KMS-11 (cell line): ENCODE measurements around the gene BEX2.
"Not testable (repeated sequence)": the region's sequence is repeated elsewhere in the genome, so short reads cannot be mapped to it uniquely, and the experiment has no call there.

Source experiments
- H2AFZ ChIP-seq: fragments of 200-600 bp; sonication (generic); 2 replicates; pipeline ENCODE4 v1.6.1; 2016; ENCODE audit warnings: antibody characterized with exemption, mixed run types, low read depth
- H3K27ac ChIP-seq: fragments of 200-600 bp; sonication (generic); 2 replicates; pipeline ENCODE4 v1.6.1; 2016; ENCODE audit warnings: mild to moderate bottlenecking, mixed run types
- H3K27me3 ChIP-seq: fragments of 200-600 bp; sonication (generic); 2 replicates; pipeline ENCODE4 v1.6.1; 2017; ENCODE audit warnings: mild to moderate bottlenecking, low read depth, mixed run types, moderate library complexity; ENCODE audit not compliant: insufficient read depth
- H3K36me3 ChIP-seq: fragments of 200-600 bp; sonication (generic); 2 replicates; pipeline ENCODE4 v1.6.1; 2017; ENCODE audit warnings: mild to moderate bottlenecking, mixed run types; ENCODE audit not compliant: insufficient read depth
- H3K4me1 ChIP-seq: fragments of 200-600 bp; sonication (generic); 2 replicates; pipeline ENCODE4 v1.6.1; 2016; ENCODE audit warnings: mild to moderate bottlenecking, low read depth, mixed run types; ENCODE audit not compliant: poor library complexity, severe bottlenecking
- H3K4me2 ChIP-seq: fragments of 200-600 bp; sonication (generic); 2 replicates; pipeline ENCODE4 v1.7.0; 2016; ENCODE audit warnings: mild to moderate bottlenecking, mixed run types
- H3K4me3 ChIP-seq: fragments of 200-600 bp; sonication (generic); IDR thresholded peaks from 2 replicates; pipeline ENCODE4 v1.6.1; 2017; ENCODE audit warnings: low read depth, low read length, mixed read lengths; ENCODE audit not compliant: insufficient read depth
- H3K79me2 ChIP-seq: fragments of 200-600 bp; sonication (generic); 2 replicates; pipeline ENCODE4 v1.6.1; 2016; ENCODE audit warnings: low read depth, mixed run types; ENCODE audit not compliant: insufficient read depth
- H3K9ac ChIP-seq: fragments of 200-600 bp; sonication (generic); 2 replicates; pipeline ENCODE4 v1.6.1; 2016; ENCODE audit warnings: mild to moderate bottlenecking, mixed run types
- H4K20me1 ChIP-seq: fragments of 200-600 bp; sonication (generic); 2 replicates; pipeline ENCODE4 v1.6.1; 2016; ENCODE audit warnings: mild to moderate bottlenecking, mixed run types; ENCODE audit not compliant: insufficient read depth
- TF ChIP-seq, protein P1 (sequence below): fragments of 200-600 bp; sonication (generic); conservative IDR thresholded peaks from 2 replicates; pipeline ENCODE4 v1.6.1; 2017; ENCODE audit warnings: low read depth, mild to moderate bottlenecking, antibody characterized with exemption, low read length, moderate library complexity, mixed read lengths

BEX2 gene

DNA sequence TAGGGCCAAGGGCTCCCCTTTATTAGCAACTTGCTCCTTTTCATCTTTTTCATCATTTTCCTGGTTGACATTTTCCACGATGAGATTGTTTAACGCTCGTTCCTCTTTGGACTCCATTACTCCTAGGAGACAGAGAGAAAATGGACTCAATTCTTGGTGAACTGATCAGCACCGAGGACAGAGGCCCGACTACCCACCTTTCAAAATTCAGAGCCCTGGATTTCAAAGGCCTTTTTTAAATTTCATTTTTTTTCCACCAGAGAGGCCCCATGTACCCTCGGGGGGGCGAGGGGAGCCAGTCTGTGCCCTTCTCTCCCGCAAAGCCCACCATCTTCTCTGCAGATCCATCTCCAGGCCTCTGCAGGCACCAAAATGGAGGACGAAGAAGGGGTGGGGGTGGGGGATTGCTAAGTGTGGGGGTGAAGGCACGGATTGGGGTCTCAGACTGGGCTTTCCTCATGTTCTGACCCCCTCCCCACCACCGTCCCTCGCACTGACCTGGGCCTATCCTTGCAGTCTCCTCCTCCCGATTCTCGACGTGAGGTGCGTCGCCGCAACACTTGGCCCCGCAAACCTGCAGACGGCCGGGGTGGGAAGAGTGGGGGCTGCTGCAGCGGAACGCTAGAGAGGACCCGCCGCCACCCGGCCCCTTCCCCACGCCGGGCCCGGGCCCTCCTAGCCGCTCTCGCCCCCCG, 783 bp downstream of the BEX2 start:
- H3K36me3 ChIP-seq = no peaks in the 10 kb centered on the region
- H3K4me1 ChIP-seq = peaks cover 6% of the 10 kb centered on the region
- H3K9ac ChIP-seq = peak overlapping the region; percentile 71; the same call in 1 of the 2 replicates
- H3K4me2 ChIP-seq = no peak overlapping the region; the same call in 1 of the 2 replicates
- no peaks in the 10 kb centered on the region for H3K27me3 ChIP-seq
- TF ChIP-seq, protein P1, sequence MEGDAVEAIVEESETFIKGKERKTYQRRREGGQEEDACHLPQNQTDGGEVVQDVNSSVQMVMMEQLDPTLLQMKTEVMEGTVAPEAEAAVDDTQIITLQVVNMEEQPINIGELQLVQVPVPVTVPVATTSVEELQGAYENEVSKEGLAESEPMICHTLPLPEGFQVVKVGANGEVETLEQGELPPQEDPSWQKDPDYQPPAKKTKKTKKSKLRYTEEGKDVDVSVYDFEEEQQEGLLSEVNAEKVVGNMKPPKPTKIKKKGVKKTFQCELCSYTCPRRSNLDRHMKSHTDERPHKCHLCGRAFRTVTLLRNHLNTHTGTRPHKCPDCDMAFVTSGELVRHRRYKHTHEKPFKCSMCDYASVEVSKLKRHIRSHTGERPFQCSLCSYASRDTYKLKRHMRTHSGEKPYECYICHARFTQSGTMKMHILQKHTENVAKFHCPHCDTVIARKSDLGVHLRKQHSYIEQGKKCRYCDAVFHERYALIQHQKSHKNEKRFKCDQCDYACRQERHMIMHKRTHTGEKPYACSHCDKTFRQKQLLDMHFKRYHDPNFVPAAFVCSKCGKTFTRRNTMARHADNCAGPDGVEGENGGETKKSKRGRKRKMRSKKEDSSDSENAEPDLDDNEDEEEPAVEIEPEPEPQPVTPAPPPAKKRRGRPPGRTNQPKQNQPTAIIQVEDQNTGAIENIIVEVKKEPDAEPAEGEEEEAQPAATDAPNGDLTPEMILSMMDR = no peak
- H3K79me2 ChIP-seq = no peaks in the 10 kb centered on the region
- no peak overlapping the region for H3K27ac ChIP-seq
- H4K20me1 ChIP-seq = no peaks in the 10 kb centered on the region
- peak overlapping the region; percentile 82 for H2AFZ ChIP-seq
- no peak overlapping the region for H3K4me3 ChIP-seq

DNA sequence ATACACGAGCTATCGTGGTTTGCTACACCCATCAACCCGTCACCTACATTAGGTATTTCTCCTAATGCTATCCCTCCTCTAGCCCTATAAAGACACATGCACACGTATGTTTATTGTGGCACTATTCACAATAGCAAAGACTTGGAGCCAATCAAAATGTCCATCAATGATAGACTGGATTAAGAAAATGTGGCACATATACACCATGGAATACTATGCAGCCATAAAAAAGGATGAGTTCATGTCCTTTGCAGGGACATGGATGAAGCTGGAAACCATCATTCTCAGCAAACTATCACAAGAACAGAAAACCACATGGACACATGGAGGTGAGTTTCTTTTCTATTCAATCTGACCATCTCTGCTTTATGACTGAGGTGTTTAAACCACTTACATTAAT, 5.1 kb downstream of the BEX2 start:
- not testable (repeated sequence) for H4K20me1 ChIP-seq, H3K4me3 ChIP-seq, H3K4me2 ChIP-seq, H3K27ac ChIP-seq, H3K9ac ChIP-seq, H3K4me1 ChIP-seq, H3K79me2 ChIP-seq, H3K36me3 ChIP-seq, H3K27me3 ChIP-seq, H2AFZ ChIP-seq

DNA sequence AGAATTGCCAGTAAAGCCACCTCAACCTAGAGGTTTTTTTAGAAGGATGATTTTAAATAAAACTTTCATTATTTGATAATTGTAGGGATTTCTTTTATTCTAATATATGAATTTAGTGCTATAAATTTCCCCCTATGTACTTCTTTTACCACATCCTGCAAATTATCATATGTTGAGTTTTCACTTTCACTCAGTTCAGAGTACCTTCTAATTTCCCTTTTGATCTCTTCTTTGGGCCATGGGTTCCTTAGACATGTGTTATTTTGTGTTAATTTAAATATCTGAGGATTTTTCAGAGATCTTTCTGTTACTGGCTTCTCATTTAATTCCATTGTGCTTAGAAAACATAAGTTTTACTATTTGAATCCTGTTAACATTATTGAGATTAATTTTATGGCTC, 6.1 kb downstream of the BEX2 start:
- H3K36me3 ChIP-seq = no peaks in the 10 kb centered on the region
- TF ChIP-seq, protein P1 = no peak
- no peak overlapping the region for H2AFZ ChIP-seq
- H3K27ac ChIP-seq = no peak overlapping the region
- no peaks in the 10 kb centered on the region for H4K20me1 ChIP-seq
- H3K4me3 ChIP-seq = no peak overlapping the region
- H3K27me3 ChIP-seq = no peaks in the 10 kb centered on the region
- H3K4me2 ChIP-seq = no peak overlapping the region
- no peaks in the 10 kb centered on the region for H3K79me2 ChIP-seq
- no peak overlapping the region for H3K9ac ChIP-seq
- no peaks in the 10 kb centered on the region for H3K4me1 ChIP-seq

DNA sequence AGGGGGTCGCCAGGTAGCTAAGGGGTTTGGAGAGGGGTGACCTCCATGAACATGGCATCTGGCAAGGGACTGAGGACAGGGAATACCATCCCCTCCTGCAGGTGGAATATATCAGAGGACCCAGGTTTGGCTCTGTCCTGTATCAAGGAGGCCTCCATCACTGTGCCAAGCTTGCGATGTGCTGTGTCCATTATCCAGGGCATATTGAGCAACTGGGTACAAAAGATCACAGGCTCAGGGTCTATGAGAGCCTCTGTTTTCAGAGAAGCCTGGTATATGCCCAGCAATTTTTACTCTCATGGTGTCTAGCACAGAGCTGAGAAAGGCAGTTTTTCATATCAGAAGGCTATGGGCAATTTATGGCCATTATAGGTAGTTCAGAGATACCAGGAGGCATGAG, 17.7 kb downstream of the BEX2 start:
- Histone ChIP-seq H4K20me1 (no peaks in the 10 kb centered on the region), H3K4me1 (no peaks in the 10 kb centered on the region), H3K36me3 (no peaks in the 10 kb centered on the region), H3K27me3 (no peaks in the 10 kb centered on the region), H2AFZ (no peak overlapping the region), H3K79me2 (no peaks in the 10 kb centered on the region), H3K27ac (no peak overlapping the region), H3K9ac (no peak overlapping the region), H3K4me2 (no peak overlapping the region), H3K4me3 (no peak overlapping the region)
- TF ChIP-seq, protein P1 = no peak

DNA sequence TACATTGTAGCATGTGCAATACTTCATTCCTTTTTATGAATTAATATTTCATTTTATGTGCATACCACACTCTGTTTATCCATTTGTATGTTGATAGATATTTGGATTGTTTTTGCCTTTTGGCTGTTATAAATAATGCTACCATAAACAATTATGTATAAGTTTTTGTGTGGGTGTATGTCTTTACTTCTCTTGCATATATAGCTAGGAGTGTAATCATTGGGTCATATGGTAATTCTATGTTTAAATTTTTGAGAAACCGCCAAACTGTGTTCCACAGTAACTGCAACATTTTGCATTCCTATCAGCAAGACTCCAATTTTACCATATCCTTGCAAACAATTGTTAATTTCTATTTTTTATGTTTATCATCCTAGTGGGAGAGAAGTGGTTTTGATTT, 31.2 kb downstream of the BEX2 start:
- Histone ChIP-seq H3K4me3 (no peak overlapping the region), H2AFZ (no peak overlapping the region), H3K27me3 (no peaks in the 10 kb centered on the region), H4K20me1 (no peaks in the 10 kb centered on the region), H3K9ac (no peak overlapping the region), H3K36me3 (no peaks in the 10 kb centered on the region), H3K4me1 (no peaks in the 10 kb centered on the region), H3K79me2 (no peaks in the 10 kb centered on the region), H3K4me2 (no peak overlapping the region), H3K27ac (no peak overlapping the region)
- TF ChIP-seq, protein P1 = no peak
